Activated naive CD8-positive, alpha-beta T cell (primary cell): ENCODE measurements around the gene PCDHB7.
"Not testable (repeated sequence)": the region's sequence is repeated elsewhere in the genome, so short reads cannot be mapped to it uniquely, and the experiment has no call there.

Source experiments
- H3K27ac Mint-ChIP-seq: one replicate; pipeline ENCODE4 v1.8.0; 2021; ENCODE audit warnings: mixed read lengths
- H3K27me3 Mint-ChIP-seq: one replicate; pipeline ENCODE4 v1.8.0; 2021; ENCODE audit warnings: mixed read lengths
- H3K36me3 Mint-ChIP-seq: one replicate; pipeline ENCODE4 v1.8.0; 2021; ENCODE audit warnings: mixed read lengths
- H3K4me1 Mint-ChIP-seq: one replicate; pipeline ENCODE4 v1.8.0; 2021; ENCODE audit warnings: low read depth, mixed read lengths
- H3K4me3 Mint-ChIP-seq: one replicate; pipeline ENCODE4 v1.8.0; 2021; ENCODE audit warnings: mild to moderate bottlenecking, mixed read lengths
- H3K9me3 Mint-ChIP-seq: one replicate; pipeline ENCODE4 v1.8.0; 2021; ENCODE audit warnings: low read depth, mixed read lengths

Gene PCDHB7

GRCh38 chr5:141196363-141196762, 23.9 kb downstream of the PCDHB7 start:
- H3K27me3 Mint-ChIP-seq: peaks cover 44% of the 10 kb centered on the region
- no peaks in the 10 kb centered on the region for H3K4me1 Mint-ChIP-seq
- peaks cover 42% of the 10 kb centered on the region for H3K9me3 Mint-ChIP-seq
- no peak overlapping the region for H3K27ac Mint-ChIP-seq
- H3K36me3 Mint-ChIP-seq: peaks cover 15% of the 10 kb centered on the region
- H3K4me3 Mint-ChIP-seq: no peak overlapping the region

GRCh38 chr5:141199359-141200235, 27.2 kb downstream of the PCDHB7 start, which contains the start of gene PCDHB11:
PCDHB11 (plus strand) TSS chr5:141199627; CDS start chr5:141199775, 148 bp downstream.
- peaks cover 31% of the 10 kb centered on the region for H3K9me3 Mint-ChIP-seq
- H3K4me1 Mint-ChIP-seq: no peaks in the 10 kb centered on the region
- no peak within 1 kb of the TSS for H3K4me3 Mint-ChIP-seq
- no peak within 1 kb of the TSS for H3K27ac Mint-ChIP-seq
- peaks cover 32% of the 10 kb centered on the region for H3K27me3 Mint-ChIP-seq
- H3K36me3 Mint-ChIP-seq: peaks cover 10% of the 10 kb centered on the region

- H3K4me3 Mint-ChIP-seq, H3K36me3 Mint-ChIP-seq, H3K4me1 Mint-ChIP-seq, H3K27ac Mint-ChIP-seq: not testable (repeated sequence)
- H3K27me3 Mint-ChIP-seq: peaks cover 31% of the 10 kb centered on the region
- peaks cover 26% of the 10 kb centered on the region for H3K9me3 Mint-ChIP-seq
These were observed 28.7 kb downstream of the PCDHB7 start for GRCh38 chr5:141201126-141201525.

- H3K36me3 Mint-ChIP-seq, H3K4me1 Mint-ChIP-seq, H3K27ac Mint-ChIP-seq, H3K4me3 Mint-ChIP-seq: not testable (repeated sequence)
- peaks cover 35% of the 10 kb centered on the region for H3K27me3 Mint-ChIP-seq
- H3K9me3 Mint-ChIP-seq: peaks cover 21% of the 10 kb centered on the region
These were observed 29.2 kb downstream of the PCDHB7 start for GRCh38 chr5:141201646-141202045.

GRCh38 chr5:141208478-141208877, 36.0 kb downstream of the PCDHB7 start, which contains the start of gene PCDHB12:
PCDHB12 (plus strand) TSS chr5:141208719; CDS start chr5:141208908, 189 bp downstream.
- H3K9me3 Mint-ChIP-seq: no peaks in the 10 kb centered on the region
- H3K36me3 Mint-ChIP-seq: peaks cover 2% of the 10 kb centered on the region
- no peak within 1 kb of the TSS for H3K27ac Mint-ChIP-seq
- H3K27me3 Mint-ChIP-seq: peaks cover 44% of the 10 kb centered on the region
- H3K4me1 Mint-ChIP-seq: no peaks in the 10 kb centered on the region
- H3K4me3 Mint-ChIP-seq: no peak within 1 kb of the TSS

GRCh38 chr5:141210281-141210680, 37.8 kb downstream of the PCDHB7 start:
- not testable (repeated sequence) for H3K9me3 Mint-ChIP-seq, H3K36me3 Mint-ChIP-seq, H3K4me1 Mint-ChIP-seq, H3K4me3 Mint-ChIP-seq, H3K27ac Mint-ChIP-seq
- H3K27me3 Mint-ChIP-seq: peaks cover 56% of the 10 kb centered on the region

GRCh38 chr5:141210849-141211248, 38.4 kb downstream of the PCDHB7 start:
- H3K9me3 Mint-ChIP-seq, H3K27ac Mint-ChIP-seq, H3K4me1 Mint-ChIP-seq, H3K36me3 Mint-ChIP-seq, H3K4me3 Mint-ChIP-seq: not testable (repeated sequence)
- H3K27me3 Mint-ChIP-seq: peaks cover 55% of the 10 kb centered on the region

GRCh38 chr5:141213656-141214339, 41.4 kb downstream of the PCDHB7 start, which contains the start of gene PCDHB13:
PCDHB13 (plus strand) TSS chr5:141213919; CDS start chr5:141214124, 205 bp downstream.
- H3K27me3 Mint-ChIP-seq: peaks cover 45% of the 10 kb centered on the region
- H3K9me3 Mint-ChIP-seq: peaks cover 17% of the 10 kb centered on the region
- not testable (repeated sequence) for H3K4me3 Mint-ChIP-seq, H3K4me1 Mint-ChIP-seq, H3K27ac Mint-ChIP-seq
- peaks cover 13% of the 10 kb centered on the region for H3K36me3 Mint-ChIP-seq

- H3K4me3 Mint-ChIP-seq, H3K4me1 Mint-ChIP-seq, H3K27ac Mint-ChIP-seq: not testable (repeated sequence)
- Mint-ChIP-seq H3K36me3 (peaks cover 13% of the 10 kb centered on the region), H3K9me3 (peaks cover 22% of the 10 kb centered on the region), H3K27me3 (peaks cover 44% of the 10 kb centered on the region)
These were observed 42.1 kb downstream of the PCDHB7 start for GRCh38 chr5:141214583-141214982.

- H3K4me1 Mint-ChIP-seq, H3K4me3 Mint-ChIP-seq, H3K27ac Mint-ChIP-seq: not testable (repeated sequence)
- Mint-ChIP-seq H3K9me3 (peaks cover 30% of the 10 kb centered on the region), H3K36me3 (peaks cover 15% of the 10 kb centered on the region), H3K27me3 (peaks cover 46% of the 10 kb centered on the region)
These were observed 43.1 kb downstream of the PCDHB7 start for GRCh38 chr5:141215504-141215903.

- H3K4me1 Mint-ChIP-seq, H3K4me3 Mint-ChIP-seq, H3K27ac Mint-ChIP-seq: not testable (repeated sequence)
- Mint-ChIP-seq H3K9me3 (peaks cover 30% of the 10 kb centered on the region), H3K36me3 (peaks cover 15% of the 10 kb centered on the region), H3K27me3 (peaks cover 47% of the 10 kb centered on the region)
These were observed 43.6 kb downstream of the PCDHB7 start for GRCh38 chr5:141216035-141216434.

- Mint-ChIP-seq H3K27ac (no peak within 1 kb of the TSS), H3K4me1 (peaks cover 8% of the 10 kb centered on the region), H3K27me3 (peaks cover 51% of the 10 kb centered on the region), H3K9me3 (peaks cover 33% of the 10 kb centered on the region), H3K4me3 (no peak within 1 kb of the TSS), H3K36me3 (peaks cover 19% of the 10 kb centered on the region)
These were observed 50.8 kb downstream of the PCDHB7 start, which contains the start of gene PCDHB14 for GRCh38 chr5:141223112-141223783. PCDHB14 (plus strand) TSS chr5:141223343; CDS start chr5:141223506, 163 bp downstream.

- H3K27me3 Mint-ChIP-seq: peaks cover 42% of the 10 kb centered on the region
- not testable (repeated sequence) for H3K27ac Mint-ChIP-seq, H3K4me3 Mint-ChIP-seq, H3K4me1 Mint-ChIP-seq
- peaks cover 26% of the 10 kb centered on the region for H3K9me3 Mint-ChIP-seq
- peaks cover 19% of the 10 kb centered on the region for H3K36me3 Mint-ChIP-seq
These were observed 52.4 kb downstream of the PCDHB7 start for GRCh38 chr5:141224844-141225243.

- not testable (repeated sequence) for H3K27ac Mint-ChIP-seq, H3K4me3 Mint-ChIP-seq, H3K4me1 Mint-ChIP-seq
- H3K9me3 Mint-ChIP-seq: peaks cover 21% of the 10 kb centered on the region
- H3K36me3 Mint-ChIP-seq: peaks cover 17% of the 10 kb centered on the region
- H3K27me3 Mint-ChIP-seq: peaks cover 37% of the 10 kb centered on the region
These were observed 53.0 kb downstream of the PCDHB7 start for GRCh38 chr5:141225421-141225820.
